DND-41 (cell line): ENCODE data around the gene ZFAND4.
"Not testable (repeated sequence)": the region's sequence is repeated elsewhere in the genome, so short reads cannot be mapped to it uniquely, and the experiment has no call there.

Experiments used
- ATAC-seq: fragments of 200-7000 bp; cut with Tn5 transposase; 3 replicates; pipeline ENCODE4 v1.9.1; 2021; ENCODE audit warnings: low read depth; ENCODE audit not compliant: insufficient read depth
- DNase-seq: peaks from one replicate; pipeline ENCODE4 v3.0.0-alpha.2; 2020
- H2AFZ ChIP-seq: 2 replicates; pipeline ENCODE4 v1.6.0; 2012; ENCODE audit warnings: low read depth, low read length
- H3K27ac ChIP-seq: 2 replicates; pipeline ENCODE4 v1.5.1; 2012; ENCODE audit warnings: low read length, inconsistent platforms
- H3K27me3 ChIP-seq: fragments of 200-600 bp; sonication (generic); 2 replicates; pipeline ENCODE4 v1.6.0; 2012; ENCODE audit warnings: low read length, mild to moderate bottlenecking, inconsistent platforms; ENCODE audit not compliant: insufficient read depth, poor library complexity
- H3K36me3 ChIP-seq: 2 replicates; pipeline ENCODE4 v1.5.1; 2012; ENCODE audit warnings: low read length, inconsistent platforms; ENCODE audit not compliant: insufficient read depth
- H3K4me1 ChIP-seq: 2 replicates; pipeline ENCODE4 v1.5.1; 2012; ENCODE audit warnings: mild to moderate bottlenecking, low read length; ENCODE audit not compliant: insufficient read depth
- H3K4me2 ChIP-seq: 2 replicates; pipeline ENCODE4 v1.6.0; 2012; ENCODE audit warnings: mild to moderate bottlenecking, moderate library complexity, low read length, inconsistent platforms; ENCODE audit not compliant: insufficient read depth
- H3K4me3 ChIP-seq, 2 experiments: fragments of 200-600 bp in 1 of 2; shearing (Covaris generic) in 1 of 2; 2 replicates each; pipeline ENCODE4 v1.5.1; 2012 to 2016; ENCODE audit warnings: inconsistent platforms in 2 of 2, low read length in 2 of 2, mild to moderate bottlenecking in 2 of 2, low read depth in 1 of 2, moderate library complexity in 1 of 2
- H3K79me2 ChIP-seq: 2 replicates; pipeline ENCODE4 v1.6.0; 2012; ENCODE audit warnings: low read length, inconsistent platforms; ENCODE audit not compliant: insufficient read depth
- H3K9ac ChIP-seq: 2 replicates; pipeline ENCODE4 v1.6.0; 2012; ENCODE audit warnings: low read depth, mild to moderate bottlenecking, inconsistent platforms, low read length, moderate library complexity
- H3K9me3 ChIP-seq: 2 replicates; pipeline ENCODE4 v1.5.1; 2012; ENCODE audit warnings: low read length, moderate library complexity, mild to moderate bottlenecking, inconsistent platforms; ENCODE audit not compliant: insufficient read depth, severe bottlenecking
- H4K20me1 ChIP-seq: 2 replicates; pipeline ENCODE4 v1.6.0; 2012; ENCODE audit warnings: low read length; ENCODE audit not compliant: insufficient read depth
- EZH2 ChIP-seq: IDR thresholded peaks from 3 replicates; pipeline ENCODE4 v1.6.1; 2012; ENCODE audit warnings: borderline replicate concordance, low read depth, mild to moderate bottlenecking, moderate library complexity, low read length, inconsistent platforms; ENCODE audit not compliant: severe bottlenecking
- TF ChIP-seq, protein P1 (sequence below): IDR thresholded peaks from 2 replicates; pipeline ENCODE4 v1.5.1; 2012; ENCODE audit warnings: borderline replicate concordance, low read length, moderate library complexity, mild to moderate bottlenecking; ENCODE audit not compliant: poor library complexity, severe bottlenecking; ENCODE audit errors: extremely low read depth

Gene ZFAND4

DNA sequence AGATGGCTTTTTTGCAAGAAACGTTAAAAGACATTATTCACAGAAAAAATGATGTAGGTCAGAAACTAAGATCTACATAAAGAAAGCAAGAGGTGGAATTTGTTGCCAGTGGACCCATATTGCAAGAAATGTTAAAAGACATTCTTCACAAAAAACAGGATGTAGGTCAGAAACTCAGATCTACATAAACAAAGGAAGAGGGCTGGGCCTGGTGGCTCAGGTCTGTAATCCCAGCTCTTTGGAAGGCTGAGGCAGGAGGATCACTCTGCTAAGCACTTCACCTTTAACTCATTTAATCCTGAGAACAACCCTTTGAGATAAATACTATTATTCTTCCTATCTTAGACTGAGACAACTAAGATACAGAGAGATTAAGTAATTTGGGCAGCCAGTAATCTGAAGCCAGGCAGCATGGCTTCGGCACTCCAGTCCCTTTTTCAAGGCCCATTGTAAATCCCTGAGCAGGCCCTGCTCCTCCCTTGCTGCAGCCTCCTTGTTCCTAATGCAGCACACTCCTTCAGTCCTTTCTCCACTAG lies 11.6 kb downstream of the ZFAND4 start:
- Histone ChIP-seq H4K20me1 (no peaks in the 10 kb centered on the region), H3K27ac (no peak overlapping the region), H3K79me2 (peaks cover 27% of the 10 kb centered on the region), H3K27me3 (no peaks in the 10 kb centered on the region), H3K9me3 (no peaks in the 10 kb centered on the region), H3K4me3 (no peak overlapping the region), H3K36me3 (peaks cover 16% of the 10 kb centered on the region), H3K4me1 (no peaks in the 10 kb centered on the region), H3K4me2 (no peak overlapping the region), H2AFZ (no peak overlapping the region), H3K9ac (no peak overlapping the region)
- DNase-seq (no peak), ATAC-seq (no peak)
- TF ChIP-seq, protein P1, sequence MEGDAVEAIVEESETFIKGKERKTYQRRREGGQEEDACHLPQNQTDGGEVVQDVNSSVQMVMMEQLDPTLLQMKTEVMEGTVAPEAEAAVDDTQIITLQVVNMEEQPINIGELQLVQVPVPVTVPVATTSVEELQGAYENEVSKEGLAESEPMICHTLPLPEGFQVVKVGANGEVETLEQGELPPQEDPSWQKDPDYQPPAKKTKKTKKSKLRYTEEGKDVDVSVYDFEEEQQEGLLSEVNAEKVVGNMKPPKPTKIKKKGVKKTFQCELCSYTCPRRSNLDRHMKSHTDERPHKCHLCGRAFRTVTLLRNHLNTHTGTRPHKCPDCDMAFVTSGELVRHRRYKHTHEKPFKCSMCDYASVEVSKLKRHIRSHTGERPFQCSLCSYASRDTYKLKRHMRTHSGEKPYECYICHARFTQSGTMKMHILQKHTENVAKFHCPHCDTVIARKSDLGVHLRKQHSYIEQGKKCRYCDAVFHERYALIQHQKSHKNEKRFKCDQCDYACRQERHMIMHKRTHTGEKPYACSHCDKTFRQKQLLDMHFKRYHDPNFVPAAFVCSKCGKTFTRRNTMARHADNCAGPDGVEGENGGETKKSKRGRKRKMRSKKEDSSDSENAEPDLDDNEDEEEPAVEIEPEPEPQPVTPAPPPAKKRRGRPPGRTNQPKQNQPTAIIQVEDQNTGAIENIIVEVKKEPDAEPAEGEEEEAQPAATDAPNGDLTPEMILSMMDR, result no peak
- TF ChIP-seq EZH2, result no peak

DNA sequence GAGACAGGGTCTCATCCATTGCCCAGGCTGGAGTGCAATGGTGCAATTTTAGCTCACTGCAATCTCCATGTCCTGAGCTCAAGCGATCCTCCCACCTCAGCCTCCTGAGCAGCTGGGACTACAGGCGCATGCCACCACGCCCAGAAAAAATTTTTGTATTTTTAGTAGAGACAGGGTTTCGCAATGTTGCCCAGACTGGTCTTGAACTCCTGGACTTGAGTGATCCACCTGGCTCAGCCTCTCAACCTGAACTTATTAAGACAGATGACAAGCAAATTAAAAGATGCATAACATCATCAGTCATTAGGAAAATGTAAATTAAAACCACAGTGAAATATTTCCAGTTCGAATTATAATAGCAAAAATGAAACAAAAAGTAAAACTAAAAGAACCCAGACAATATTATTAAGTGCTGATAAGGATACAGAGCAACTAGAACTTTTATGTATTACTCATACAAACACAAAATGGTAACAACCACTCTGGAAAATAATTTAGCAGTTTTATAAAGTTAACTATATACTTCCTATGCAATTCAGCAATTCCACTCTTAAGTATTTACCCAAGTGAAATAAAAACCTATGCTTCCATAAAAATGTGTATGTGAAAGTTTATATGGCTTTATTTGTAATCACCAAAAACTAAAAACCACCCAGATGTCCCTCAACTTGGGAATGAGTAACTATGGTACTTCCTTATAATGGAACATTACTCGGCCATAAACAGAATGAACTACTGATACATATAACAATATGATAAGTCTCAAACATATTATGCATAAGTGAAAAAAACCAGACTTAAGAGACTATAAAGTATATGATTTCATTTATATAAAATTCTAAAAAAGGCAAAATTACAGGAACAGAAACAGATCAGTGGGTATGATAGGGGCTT lies 15.3 kb downstream of the ZFAND4 start:
- Histone ChIP-seq H3K27me3 (no peaks in the 10 kb centered on the region), H3K9ac (no peak overlapping the region), H3K36me3 (peaks cover 16% of the 10 kb centered on the region), H3K9me3 (no peaks in the 10 kb centered on the region), H2AFZ (no peak overlapping the region), H3K27ac (no peak overlapping the region), H3K4me1 (no peaks in the 10 kb centered on the region), H4K20me1 (no peaks in the 10 kb centered on the region), H3K4me3 (no peak overlapping the region), H3K79me2 (peaks cover 20% of the 10 kb centered on the region), H3K4me2 (no peak overlapping the region)
- ATAC-seq (no peak), DNase-seq (no peak)
- no peak for TF ChIP-seq EZH2
- TF ChIP-seq, protein P1, result no peak

DNA sequence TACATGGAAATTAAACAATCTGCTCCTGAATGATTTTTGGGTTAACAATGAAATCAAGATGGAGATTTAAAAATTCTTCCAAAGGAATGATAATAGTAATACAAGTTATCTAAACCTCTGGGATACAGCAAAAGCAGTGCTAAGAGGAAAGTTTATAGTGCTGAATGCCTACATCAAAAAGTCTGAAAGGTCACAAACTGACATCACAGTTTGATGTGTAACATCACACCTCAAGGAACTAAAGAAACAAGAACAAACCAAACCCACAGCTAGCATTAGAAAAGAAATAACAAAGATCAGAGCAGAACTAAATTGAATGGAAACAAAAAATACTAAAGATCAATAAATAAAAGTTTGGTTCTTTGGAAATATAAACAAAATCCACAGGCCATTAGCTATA lies 17.4 kb downstream of the ZFAND4 start:
- no peaks in the 10 kb centered on the region for H3K4me1 ChIP-seq
- no peaks in the 10 kb centered on the region for H3K27me3 ChIP-seq
- peaks cover 20% of the 10 kb centered on the region for H3K79me2 ChIP-seq
- peaks cover 12% of the 10 kb centered on the region for H3K36me3 ChIP-seq
- DNase-seq, result no peak
- no peak for TF ChIP-seq EZH2
- TF ChIP-seq, protein P1, result no peak
- no peaks in the 10 kb centered on the region for H3K9me3 ChIP-seq
- H3K4me2 ChIP-seq, result no peak overlapping the region
- H4K20me1 ChIP-seq, result no peaks in the 10 kb centered on the region
- no peak for ATAC-seq
- no peak overlapping the region for H3K4me3 ChIP-seq
- H3K27ac ChIP-seq, result no peak overlapping the region
- H3K9ac ChIP-seq, result no peak overlapping the region
- no peak overlapping the region for H2AFZ ChIP-seq

DNA sequence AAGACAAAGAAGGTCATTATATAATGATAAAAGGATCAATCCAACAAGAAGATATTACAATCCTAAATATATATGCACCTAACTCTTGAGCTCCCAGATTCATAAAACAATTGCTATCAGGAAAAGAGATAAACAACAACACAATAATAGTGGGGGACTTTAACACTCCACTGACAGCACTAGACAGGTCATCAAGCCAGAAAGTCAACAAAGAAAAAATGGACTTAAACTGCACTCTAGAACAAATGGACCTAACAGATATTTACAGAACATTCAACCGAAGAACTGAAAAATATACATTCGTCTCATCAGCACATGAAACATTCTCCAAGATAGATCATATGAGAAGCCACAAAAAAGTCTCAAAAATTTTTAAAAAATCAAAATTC lies 17.8 kb downstream of the ZFAND4 start:
- not testable (repeated sequence) for H3K9me3 ChIP-seq, H3K27ac ChIP-seq, DNase-seq, H3K4me2 ChIP-seq, H3K9ac ChIP-seq, H2AFZ ChIP-seq, H3K4me3 ChIP-seq, H4K20me1 ChIP-seq, H3K27me3 ChIP-seq, ATAC-seq, H3K4me1 ChIP-seq
- Histone ChIP-seq H3K79me2 (peaks cover 20% of the 10 kb centered on the region), H3K36me3 (peaks cover 12% of the 10 kb centered on the region)
